HepG2 (cell line): ENCODE measurements around the gene STK25. TPM values are rescaled to one million over a fixed set of nuclear protein-coding genes. Genes with fewer than 3 reads are reported as not detected.

Source experiments
- E2F5 ChIP-seq: sonication (generic); formaldehyde crosslinking; conservative IDR thresholded peaks from 2 replicates; pipeline ENCODE4 v1.4.0; 2020; ENCODE audit warnings: missing genetic modification reagents
- ETS1 ChIP-seq: sonication (generic); formaldehyde crosslinking; IDR thresholded peaks from 2 replicates; pipeline ENCODE4 v1.4.0; 2020; ENCODE audit warnings: missing genetic modification reagents
- FOSL2 ChIP-seq: sonication (generic); formaldehyde crosslinking; IDR thresholded peaks from 2 replicates; pipeline ENCODE4 v1.4.0; 2020; ENCODE audit warnings: missing genetic modification reagents
- HCFC1 ChIP-seq: fragments of 150-350 bp; IDR thresholded peaks from 2 replicates; pipeline ENCODE4 v1.6.1; 2014; ENCODE audit warnings: low read depth, low read length
- MAF1 ChIP-seq: sonication (generic); formaldehyde crosslinking; IDR thresholded peaks from 2 replicates; pipeline ENCODE4 v1.5.0; 2020; ENCODE audit warnings: missing genetic modification reagents, borderline replicate concordance
- MYNN ChIP-seq: sonication (generic); formaldehyde crosslinking; IDR thresholded peaks from 2 replicates; pipeline ENCODE4 v1.4.0; 2020; ENCODE audit warnings: mild to moderate bottlenecking, low read depth, missing genetic modification reagents
- NCOA2 ChIP-seq: sonication (generic); formaldehyde crosslinking; IDR thresholded peaks from 2 replicates; pipeline ENCODE4 v1.8.0; 2022; ENCODE audit warnings: inconsistent platforms
- PHF8 ChIP-seq: sonication (generic); formaldehyde crosslinking; IDR thresholded peaks from 2 replicates; pipeline ENCODE4 v1.5.0; 2020; ENCODE audit warnings: missing genetic modification reagents
- PRDM10 ChIP-seq: sonication (generic); formaldehyde crosslinking; IDR thresholded peaks from 2 replicates; pipeline ENCODE4 v1.4.0; 2020; ENCODE audit warnings: low read depth, missing genetic modification reagents
- RNF219 ChIP-seq: sonication (generic); formaldehyde crosslinking; IDR thresholded peaks from 2 replicates; pipeline ENCODE4 v1.5.0; 2020; ENCODE audit warnings: mild to moderate bottlenecking, missing genetic modification reagents
- ZBTB7A ChIP-seq: sonication (generic); formaldehyde crosslinking; IDR thresholded peaks from 2 replicates; pipeline ENCODE4 v1.8.0; 2022; ENCODE audit warnings: mild to moderate bottlenecking, missing genetic modification reagents
- ZGPAT ChIP-seq: IDR thresholded peaks from 2 replicates; pipeline ENCODE4 v1.6.1; 2016; ENCODE audit warnings: mild to moderate bottlenecking
- ZMYM2 ChIP-seq: sonication (generic); formaldehyde crosslinking; IDR thresholded peaks from 2 replicates; pipeline ENCODE4 v1.8.0; 2022; ENCODE audit warnings: mild to moderate bottlenecking, missing genetic modification reagents
- ZNF292 ChIP-seq: sonication (generic); formaldehyde crosslinking; IDR thresholded peaks from 2 replicates; pipeline ENCODE4 v1.8.1; 2022; ENCODE audit warnings: mild to moderate bottlenecking, low read depth, missing genetic modification reagents, borderline replicate concordance
- ZNF441 ChIP-seq: sonication (generic); formaldehyde crosslinking; IDR thresholded peaks from 2 replicates; pipeline ENCODE4 v1.7.0; 2021; ENCODE audit warnings: missing genetic modification reagents, borderline replicate concordance
- ZNF792 ChIP-seq: IDR thresholded peaks from 2 replicates; pipeline ENCODE4 v1.6.1; 2016
- ZNF841 ChIP-seq: sonication (generic); formaldehyde crosslinking; IDR thresholded peaks from 2 replicates; pipeline ENCODE4 v1.8.1; 2023; ENCODE audit warnings: missing genetic modification reagents, borderline replicate concordance
- polyA plus RNA-seq, 8 experiments: library from polyadenylated mRNA; depleted of rRNA in 3 of 8; stranded (reverse) in 7 of 8; unstranded in 1 of 8; fragments of >200 nt; fragmentation: Illumina TruSeq in 4 of 8; extraction: Trizol in 4 of 8; gene quantifications; 2 replicates each; pipeline versions ENCODE4 v1.2.1 to v1.2.3, GENCODE V29; 2011 to 2016; ENCODE audit warnings: low read depth in 4 of 8, missing spikeins in 1 of 8, mixed read lengths in 1 of 8; ENCODE audit not compliant: insufficient read depth in 1 of 8
- total RNA-seq, 5 experiments: library from RNA; depleted of rRNA; stranded (reverse); fragments of >200 nt; fragmentation: Illumina TruSeq; extraction: Trizol; gene quantifications; 2 replicates each; pipeline ENCODE4 v1.2.3, GENCODE V29; 2016; ENCODE audit warnings: low read depth in 1 of 5

Gene STK25
- total and polyA plus RNA-seq, 2 of the 13 experiments (the other 11 are each of a cell fraction or from before 2014, with no cell fraction given) = 177 to 481 TPM

- TF ChIP-seq NCOA2 (peak; percentile 74; the same call in 1 of the 2 replicates), MAF1 (CRISPR knock-in tag) (peak; percentile 96), MYNN (CRISPR knock-in tag) (peak; percentile 97), E2F5 (CRISPR knock-in tag) (peak; percentile 91), ZBTB7A (CRISPR knock-in tag) (peak; percentile 97), PRDM10 (CRISPR knock-in tag) (peak; percentile 71; the same call in 1 of the 2 replicates), HCFC1 (peak; percentile 99), ZMYM2 (CRISPR knock-in tag) (peak; percentile 60), ZNF841 (CRISPR knock-in tag) (peak; percentile 1; the same call in 1 of the 2 replicates), RNF219 (CRISPR knock-in tag) (no peak), PHF8 (CRISPR knock-in tag) (peak; percentile 70), ZNF292 (CRISPR knock-in tag) (no peak), ZGPAT (CRISPR knock-in tag) (peak; percentile 98), ZNF792 (peak; percentile 99), ETS1 (peak; percentile 87), FOSL2 (peak; percentile 65), ZNF441 (CRISPR knock-in tag) (peak; percentile 95)
Measured at GRCh38 chr2:241508240-241509154, at the start of gene STK25 (continued).
